DND-41 (cell line): ENCODE data around the gene BNC2.

Source experiments
- CTCF ChIP-seq: IDR thresholded peaks from 2 replicates; pipeline ENCODE4 v1.5.1; 2012; ENCODE audit warnings: borderline replicate concordance, low read length, moderate library complexity, mild to moderate bottlenecking; ENCODE audit not compliant: poor library complexity, severe bottlenecking; ENCODE audit errors: extremely low read depth
- EZH2 ChIP-seq: IDR thresholded peaks from 3 replicates; pipeline ENCODE4 v1.6.1; 2012; ENCODE audit warnings: borderline replicate concordance, low read depth, mild to moderate bottlenecking, moderate library complexity, low read length, inconsistent platforms; ENCODE audit not compliant: severe bottlenecking

DNA sequence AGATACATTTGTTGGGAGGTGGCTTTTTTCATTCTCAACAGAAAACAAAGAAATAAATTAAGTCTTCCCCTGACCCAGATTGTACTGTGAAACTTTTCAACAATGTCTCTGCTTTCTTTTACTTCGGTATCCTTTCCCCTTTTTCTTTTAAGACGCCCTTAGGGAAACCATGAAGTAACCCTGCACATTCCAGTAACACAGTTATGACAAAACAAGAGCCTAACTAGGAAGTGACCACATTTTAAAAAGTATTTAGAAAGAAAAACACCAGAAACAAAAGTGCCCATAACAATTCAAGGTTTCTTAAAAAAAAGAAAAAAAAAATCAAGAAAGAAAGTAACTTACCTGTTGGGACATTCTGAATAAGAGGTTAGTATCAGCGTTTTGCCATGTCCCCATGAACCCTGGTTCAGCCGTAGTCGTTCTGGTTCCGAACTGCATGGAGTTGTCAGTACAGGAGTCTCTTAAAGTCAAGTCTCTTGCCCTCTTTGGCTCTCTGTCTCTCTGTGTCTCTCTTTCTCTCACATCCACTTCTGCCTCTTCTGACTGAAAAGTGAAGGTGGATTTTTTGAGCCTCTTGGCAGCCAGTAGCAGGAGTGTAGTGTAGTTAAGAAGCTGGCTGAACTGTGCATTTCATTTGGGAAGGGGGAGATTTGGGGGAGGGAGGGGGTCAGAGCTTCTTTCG lies 142.9 kb downstream of the BNC2 start:
- TF ChIP-seq EZH2 (no peak), CTCF (no peak)
